ENCODE measurements around the gene BCAS1.

Gene BCAS1

GRCh38 chr20:53963635-53964034, 106.8 kb downstream of the BCAS1 start:
- DNase-seq (ENCODE audit: low read depth in 2 of 2): no peak

DNA sequence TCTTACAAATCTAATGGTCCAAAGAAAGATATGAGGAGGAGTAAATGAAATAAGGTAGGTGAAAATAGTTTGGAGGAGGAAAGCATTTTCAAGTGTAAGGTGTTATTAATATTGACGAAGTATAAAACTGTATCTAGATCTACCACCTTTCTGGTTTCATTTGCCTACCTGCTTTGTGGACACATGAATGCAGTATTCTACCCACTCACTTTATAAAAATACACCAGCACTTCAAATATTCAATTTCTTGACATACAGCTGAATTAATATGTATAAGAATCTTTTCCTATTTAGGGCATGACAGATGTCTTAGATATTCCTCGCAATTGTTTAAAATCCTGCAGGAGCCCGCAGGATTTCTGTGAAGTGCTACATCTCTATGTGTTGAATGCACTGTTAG, 108.0 kb downstream of the BCAS1 start:
- no peak for DNase-seq (ENCODE audit: low read depth in 2 of 2)

GRCh38 chr20:53961527-53961926, 108.9 kb downstream of the BCAS1 start:
- DNase-seq (ENCODE audit: low read depth in 2 of 2): no peak

DNA sequence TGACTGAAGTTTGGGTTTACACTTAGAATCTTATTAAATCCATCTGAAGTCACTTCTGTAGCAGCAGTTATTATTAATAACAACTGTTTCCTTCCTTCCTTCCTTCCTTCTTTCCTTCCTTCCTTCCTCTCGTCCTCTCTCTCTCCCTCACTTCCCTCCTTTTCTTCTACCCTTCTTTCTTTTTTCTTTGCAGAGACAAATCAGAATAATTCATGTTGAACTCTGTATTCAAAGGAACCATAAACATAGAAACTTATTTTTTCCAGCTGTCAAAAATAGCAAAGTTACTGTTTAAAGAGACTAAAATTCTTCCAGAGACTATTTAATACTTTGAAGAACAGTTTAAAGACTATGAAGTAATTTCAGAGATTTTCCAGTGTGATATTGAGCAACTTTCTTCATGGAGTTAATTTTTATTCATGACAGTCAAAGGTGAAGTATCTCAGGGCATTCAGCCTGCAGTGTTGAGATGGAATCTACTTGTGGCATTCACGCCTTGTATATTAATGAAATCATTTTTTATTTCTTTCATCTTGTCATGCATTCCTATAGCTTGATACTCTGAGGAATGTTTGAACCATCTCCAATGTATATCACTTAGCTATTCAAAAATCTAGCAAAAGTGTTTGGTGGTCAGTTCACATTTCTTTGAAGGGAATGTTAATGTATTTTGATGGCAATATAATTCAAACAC, 109.7 kb downstream of the BCAS1 start:
- peak; percentile 88 to 90 for DNase-seq (ENCODE audit: low read depth in 2 of 2)

GRCh38 chr20:53959911-53960578, 110.3 kb downstream of the BCAS1 start:
- peak; percentile 93 to 94 for DNase-seq (ENCODE audit: low read depth in 2 of 2)

DNA sequence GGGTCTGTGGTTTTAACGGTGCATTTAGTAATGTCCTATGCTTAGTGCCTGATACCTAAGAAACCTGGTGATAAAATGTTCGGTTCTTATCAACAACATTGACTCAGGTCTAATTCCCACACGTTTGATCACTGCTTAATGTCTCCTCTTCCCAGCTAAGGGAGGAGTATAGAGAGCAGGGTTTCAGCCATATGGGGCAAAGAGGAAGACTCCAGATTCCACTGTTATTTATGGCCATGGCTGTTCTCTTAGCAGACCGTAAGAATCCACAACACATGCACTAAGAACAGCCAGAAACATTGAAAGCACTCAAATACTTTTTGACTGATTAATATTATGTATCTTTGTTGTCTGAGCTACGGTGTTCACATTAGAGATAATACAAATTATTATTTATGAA, 112.1 kb downstream of the BCAS1 start:
- no peak for DNase-seq (ENCODE audit: low read depth in 2 of 2)

DNA sequence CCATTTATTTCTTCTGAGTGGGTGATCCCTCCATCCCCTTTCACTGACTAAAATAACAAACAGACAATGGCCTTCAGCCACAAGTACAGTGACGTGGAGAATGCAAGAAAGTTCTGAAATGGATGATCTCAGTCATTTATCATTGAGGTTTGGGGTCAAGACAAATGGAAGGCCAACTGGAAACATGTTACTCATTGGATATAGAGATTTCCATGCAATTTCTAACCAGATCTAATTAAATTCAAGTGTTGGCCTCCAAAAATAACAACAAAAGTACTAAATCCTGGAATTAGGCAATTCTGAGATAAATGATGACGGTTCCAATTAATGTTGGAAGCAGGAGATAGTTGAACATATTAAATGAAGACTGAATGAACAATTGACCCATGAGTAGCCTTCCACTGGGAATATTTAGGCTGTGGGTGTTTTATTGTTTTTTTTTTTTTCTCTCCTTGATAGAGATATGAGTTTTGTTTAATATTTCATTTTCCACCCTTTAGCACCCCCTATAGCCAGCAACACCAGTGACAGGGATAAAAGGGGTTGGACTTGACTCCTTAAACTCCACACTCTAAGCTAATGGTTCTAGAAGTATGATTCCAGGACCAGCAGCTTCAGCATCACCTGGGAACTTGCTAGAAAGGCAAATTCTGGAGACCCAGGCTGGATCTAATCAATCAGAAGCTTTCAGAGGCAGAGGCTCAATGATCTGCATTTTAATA, 112.8 kb downstream of the BCAS1 start:
- DNase-seq (ENCODE audit: low read depth in 2 of 2): peak; percentile 86 to 89

- no peak for DNase-seq (ENCODE audit: low read depth in 2 of 2)
These were observed 114.2 kb downstream of the BCAS1 start for GRCh38 chr20:53956013-53956715.

GRCh38 chr20:53954723-53955658, 115.4 kb downstream of the BCAS1 start:
- DNase-seq (ENCODE audit: low read depth in 2 of 2): no peak

DNA sequence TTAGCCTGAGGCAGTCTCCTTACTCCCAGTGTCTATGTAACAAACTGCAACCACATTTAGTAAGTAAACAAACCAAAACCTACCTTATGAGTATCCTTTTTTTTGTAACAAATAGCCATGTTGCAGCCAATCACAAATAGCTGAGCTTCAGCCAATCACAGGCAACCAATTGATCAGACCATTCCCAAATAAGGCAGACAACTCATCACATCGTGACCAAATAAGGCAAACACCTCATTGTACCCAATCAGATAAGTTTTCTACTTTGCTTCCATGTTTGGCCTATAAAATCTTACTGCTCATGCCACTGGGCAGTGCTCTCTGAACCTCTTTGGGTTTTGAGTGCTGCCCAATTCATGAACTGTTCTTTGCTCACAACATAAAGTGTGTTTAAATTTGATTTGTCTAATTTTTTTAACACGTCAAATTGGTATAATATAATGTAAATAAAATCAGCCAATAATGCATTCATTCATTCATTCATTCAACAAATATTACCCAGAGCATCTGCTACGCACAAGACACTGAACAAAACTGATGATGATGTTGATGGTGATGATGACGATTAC, 117.8 kb downstream of the BCAS1 start:
- DNase-seq (ENCODE audit: low read depth in 2 of 2): no peak

DNA sequence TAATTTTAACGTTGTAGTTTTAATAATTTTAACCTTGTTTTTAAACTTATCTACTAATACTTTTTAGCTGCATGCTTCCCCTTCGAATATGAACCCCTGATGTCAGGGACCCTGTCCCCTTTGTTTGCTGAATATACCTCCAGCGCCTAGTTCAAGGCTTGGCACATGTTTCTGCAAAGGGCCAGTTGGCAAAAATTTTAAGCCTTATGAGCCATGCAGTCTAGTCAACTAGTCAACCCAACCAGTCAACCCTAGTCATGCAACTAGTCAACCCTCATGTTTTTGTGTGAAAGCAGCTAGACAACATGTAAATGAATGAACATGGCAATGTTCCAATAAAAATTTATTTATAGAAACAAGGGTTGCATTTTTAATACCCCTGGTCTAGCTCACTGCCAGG, 119.8 kb downstream of the BCAS1 start:
- no peak for DNase-seq (ENCODE audit: low read depth in 2 of 2)

GRCh38 chr20:53950031-53950430, 120.4 kb downstream of the BCAS1 start:
- no peak for DNase-seq (ENCODE audit: low read depth in 2 of 2)

- peak in 1 of 2 experiments; percentile 65 for DNase-seq (ENCODE audit: low read depth in 2 of 2)
These were observed 121.0 kb downstream of the BCAS1 start for GRCh38 chr20:53949319-53949839.

DNA sequence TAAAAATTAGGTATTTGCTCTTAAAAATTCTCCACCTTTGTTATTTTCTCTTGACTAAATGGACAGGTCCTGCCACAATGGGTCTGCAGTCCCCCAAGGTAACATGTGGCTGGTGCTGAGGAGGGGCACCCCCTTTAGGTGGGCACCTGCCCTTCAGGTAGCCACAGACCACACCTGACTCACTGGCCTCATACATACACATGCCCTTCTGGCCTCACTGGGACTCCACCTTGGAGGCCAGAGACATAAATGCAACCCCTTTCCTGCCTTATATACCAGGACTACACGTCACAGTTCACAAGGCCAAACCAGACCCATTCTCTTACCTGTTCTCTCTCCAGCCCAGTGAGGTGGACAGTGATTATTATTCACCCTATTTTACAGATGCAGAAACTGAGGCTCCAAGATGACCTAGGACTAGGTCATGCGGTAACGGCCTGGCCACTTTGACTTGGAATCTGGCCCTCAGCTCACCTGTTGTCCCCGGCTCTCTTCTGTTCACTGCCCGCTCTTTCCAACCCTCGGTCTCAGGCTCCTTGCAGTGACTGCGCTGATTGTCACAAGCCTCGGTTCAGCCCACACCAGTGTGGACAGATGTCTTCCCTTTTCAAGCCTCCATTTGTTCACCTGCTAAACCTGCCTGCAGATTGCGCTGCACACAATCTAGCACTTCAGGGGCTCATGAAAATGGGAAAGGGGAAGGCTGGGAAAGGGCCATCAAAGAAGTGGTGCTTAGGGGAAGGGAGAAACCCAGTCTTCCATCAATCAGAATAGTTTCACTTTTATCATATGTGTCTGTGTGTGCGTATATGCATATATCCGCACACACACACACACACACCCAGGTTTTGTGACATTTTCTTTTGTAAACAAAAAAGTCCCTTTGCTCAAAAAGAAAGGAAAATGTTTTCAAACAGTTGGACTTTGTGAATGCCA, 121.7 kb downstream of the BCAS1 start:
- no peak for DNase-seq (ENCODE audit: low read depth in 2 of 2)

DNA sequence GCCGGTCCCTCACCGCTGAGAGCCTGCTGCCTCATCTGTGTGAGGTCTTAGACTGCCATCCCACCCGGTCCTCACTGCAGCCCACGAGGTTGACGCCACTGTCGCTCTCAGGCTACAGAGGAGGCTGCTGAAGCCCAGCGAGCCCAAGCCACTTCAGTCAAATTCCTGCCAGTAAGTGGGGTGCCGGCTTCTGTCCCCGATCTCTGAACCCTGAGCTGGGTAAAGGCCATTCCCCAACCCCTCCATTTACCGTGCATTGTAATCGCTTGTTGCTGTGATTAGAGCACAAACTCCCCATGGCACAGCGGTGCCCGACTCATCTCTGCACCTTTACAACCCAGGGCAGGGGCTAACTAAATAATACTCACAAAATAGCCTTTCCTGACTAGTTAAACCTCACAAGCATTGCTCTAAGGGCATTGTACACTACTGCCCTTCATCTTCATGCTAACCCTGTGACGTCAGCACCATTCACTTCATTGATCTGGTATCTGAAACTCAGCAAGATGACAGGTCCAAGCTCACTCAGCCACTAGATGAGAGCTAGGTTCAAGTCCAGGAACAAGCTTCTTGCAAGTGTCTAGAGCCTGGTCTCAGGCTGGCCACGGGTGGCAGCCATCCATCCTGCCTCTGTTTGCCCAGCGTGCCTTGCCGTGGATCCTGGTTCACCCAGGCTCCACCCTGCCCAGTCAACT, 122.7 kb downstream of the BCAS1 start:
- no peak for DNase-seq (ENCODE audit: low read depth in 2 of 2)

DNA sequence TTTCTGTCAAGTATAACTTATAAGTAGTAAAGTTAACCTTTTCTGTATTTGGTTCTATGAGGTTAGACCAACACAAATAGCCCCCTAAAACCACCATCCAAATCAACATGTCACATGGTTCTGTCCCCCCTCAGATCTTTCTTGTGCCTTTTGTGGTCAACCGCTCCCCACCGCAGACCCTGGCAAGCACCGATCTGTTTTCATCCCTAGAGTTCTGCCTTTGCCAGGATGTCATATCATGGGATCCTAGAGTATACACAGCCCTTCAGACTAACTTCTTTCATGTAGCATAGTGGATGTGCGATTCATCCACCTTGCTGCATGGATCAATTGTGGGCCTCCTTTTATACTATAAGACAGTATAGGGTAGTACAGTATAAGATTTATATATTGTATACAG, 124.3 kb downstream of the BCAS1 start:
- no peak for DNase-seq (ENCODE audit: low read depth in 2 of 2)

DNA sequence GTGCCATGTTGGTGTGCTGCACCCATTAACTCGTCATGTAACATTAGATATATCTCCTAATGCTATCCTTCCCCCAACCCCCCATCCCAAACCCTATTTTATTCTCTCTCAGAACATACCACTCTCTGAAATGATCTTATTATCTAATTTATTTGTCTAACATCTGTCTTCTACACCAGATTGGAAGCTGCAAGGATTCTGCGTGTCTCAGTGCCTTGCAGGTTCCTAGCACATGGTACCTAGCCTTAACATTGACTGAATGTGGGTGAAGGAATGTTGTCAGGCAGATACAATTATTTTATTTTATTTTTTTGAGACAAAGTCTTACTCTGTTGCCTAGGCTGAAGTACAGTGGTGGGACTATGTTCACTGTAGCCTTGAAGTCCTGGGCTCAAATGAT, 124.9 kb downstream of the BCAS1 start:
- no peak for DNase-seq (ENCODE audit: low read depth in 2 of 2)

DNA sequence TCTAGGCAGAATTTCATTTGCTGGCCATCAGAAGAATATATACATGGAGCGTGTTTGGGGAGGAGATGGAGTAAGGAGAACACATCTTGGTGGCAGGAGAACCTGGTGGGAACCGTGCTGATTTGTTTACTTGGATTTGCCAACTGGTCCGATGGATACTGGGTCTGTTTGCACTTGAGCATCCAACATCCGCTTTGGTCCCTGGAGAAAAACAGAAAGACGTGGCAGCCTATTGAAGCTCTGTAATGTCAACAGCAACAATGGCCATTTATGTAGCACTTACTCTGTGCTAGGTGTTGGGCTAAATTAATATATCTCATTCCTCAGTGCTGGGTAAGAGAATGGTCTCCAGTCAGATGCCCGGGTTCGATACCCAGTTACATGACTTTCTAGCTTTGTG, 125.6 kb downstream of the BCAS1 start:
- DNase-seq (ENCODE audit: low read depth in 2 of 2): no peak
